Stimulated activated CD8-positive, alpha-beta memory T cell treated with anti-CD3 and anti-CD28 coated beads, Interleukin-7, amount 100 ng/mL, for 48 hours (primary cell): Measurements from ENCODE around the gene EPHA8.
A peak's percentile ranks its signal among the peaks of the same experiment; 100 is the strongest.

Experiments used
- DNase-seq, 2 donors: peaks; one replicate each; pipeline ENCODE4 v3.0.0-alpha.2; 2020; ENCODE audit warnings: low read depth in 1 of 2; ENCODE audit errors: extremely low read depth in 1 of 2

The EPHA8 gene

DNA sequence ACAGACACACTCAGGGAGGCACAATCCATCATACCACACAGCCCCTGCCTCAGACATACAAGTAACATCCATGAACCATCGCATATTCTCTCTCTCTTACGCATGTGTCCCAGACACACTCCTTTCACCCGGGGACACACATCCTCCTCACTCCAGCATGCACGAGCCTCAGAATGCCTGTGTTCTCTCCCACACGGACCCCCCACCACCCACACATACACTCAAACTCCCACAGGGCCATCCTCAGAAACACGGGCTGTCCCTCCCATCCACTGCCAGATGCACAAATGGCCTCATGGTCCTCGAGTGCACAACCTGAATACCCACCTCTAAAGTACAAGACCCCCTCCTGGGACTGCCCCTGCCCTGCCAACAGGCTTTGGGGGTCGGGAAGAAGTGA is 78.0 kb downstream of the EPHA8 start:
- no peak for DNase-seq

DNA sequence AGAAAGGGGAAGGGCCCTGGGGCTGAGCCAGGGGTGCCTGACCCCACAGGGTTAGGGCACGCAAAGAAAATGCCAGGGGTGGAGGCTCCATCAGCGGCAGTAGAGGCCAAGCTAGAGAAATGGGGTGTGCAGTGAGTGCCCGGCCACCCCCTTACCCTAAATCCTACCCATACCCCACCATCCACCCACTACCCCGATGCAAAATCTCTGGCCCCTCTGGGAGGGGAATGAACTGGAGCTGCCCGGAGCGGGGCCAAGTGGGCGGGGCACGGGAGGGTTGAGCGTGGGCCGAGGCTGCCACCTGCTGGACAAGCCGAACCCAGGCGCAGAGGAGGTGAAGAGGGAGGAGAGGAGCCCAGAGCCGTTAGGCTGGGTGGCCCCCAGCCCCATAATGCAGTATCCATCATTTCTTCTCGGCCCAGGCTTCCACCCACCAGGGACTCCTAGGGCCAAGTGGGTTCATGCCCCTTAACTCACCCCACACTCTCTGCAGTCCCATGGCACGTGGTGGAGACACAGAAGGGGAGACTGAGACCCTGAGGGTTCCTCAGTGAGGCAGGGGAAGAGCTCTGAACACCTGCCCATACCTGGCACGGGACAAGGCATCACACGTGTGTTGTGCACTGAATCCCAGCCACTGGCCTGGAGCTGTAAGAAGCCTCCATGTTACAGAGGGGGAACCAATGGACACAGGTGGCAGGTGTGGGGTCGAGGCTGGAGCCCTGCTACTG is 78.8 kb downstream of the EPHA8 start:
- DNase-seq = peak; percentile 44 to 47

DNA sequence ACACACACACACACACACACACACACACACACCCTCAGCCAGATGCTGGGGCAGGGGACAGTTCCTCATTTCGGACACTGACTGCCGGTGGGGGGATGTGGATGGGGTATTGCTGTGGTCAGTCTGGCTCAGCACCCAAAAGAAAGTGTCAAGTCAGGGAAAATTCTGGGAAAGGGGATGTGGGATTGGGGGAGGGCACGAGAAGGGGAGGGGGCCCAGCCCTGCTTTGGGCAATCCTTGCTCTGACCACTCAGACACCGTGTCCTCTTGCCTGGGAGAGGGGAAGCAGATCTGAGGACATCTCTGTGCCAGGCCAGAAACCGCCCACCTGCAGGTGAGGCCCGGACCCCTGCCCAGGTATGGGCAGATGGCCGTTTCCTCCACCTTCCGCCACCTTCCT is 80.1 kb downstream of the EPHA8 start, which contains the start of gene C1QC:
C1QC (plus strand) TSS at position 253 of the 400 bp plus-strand sequence. CDS start 391 bp downstream, outside the sequence.
- DNase-seq = no peak

DNA sequence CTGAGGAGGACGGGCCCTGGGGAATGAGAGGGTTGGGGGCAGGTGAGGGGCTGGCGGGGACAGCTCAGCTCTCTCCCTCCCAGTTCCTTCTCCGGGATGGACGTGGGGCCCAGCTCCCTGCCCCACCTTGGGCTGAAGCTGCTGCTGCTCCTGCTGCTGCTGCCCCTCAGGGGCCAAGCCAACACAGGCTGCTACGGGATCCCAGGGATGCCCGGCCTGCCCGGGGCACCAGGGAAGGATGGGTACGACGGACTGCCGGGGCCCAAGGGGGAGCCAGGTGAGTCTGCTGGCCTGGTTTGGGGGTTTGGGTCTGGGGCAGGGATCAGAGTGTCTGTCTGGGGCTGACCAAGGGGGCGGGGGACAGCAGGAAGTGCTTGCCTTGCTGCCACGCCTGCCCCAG is 80.6 kb downstream of the EPHA8 start:
- DNase-seq = no peak

DNA sequence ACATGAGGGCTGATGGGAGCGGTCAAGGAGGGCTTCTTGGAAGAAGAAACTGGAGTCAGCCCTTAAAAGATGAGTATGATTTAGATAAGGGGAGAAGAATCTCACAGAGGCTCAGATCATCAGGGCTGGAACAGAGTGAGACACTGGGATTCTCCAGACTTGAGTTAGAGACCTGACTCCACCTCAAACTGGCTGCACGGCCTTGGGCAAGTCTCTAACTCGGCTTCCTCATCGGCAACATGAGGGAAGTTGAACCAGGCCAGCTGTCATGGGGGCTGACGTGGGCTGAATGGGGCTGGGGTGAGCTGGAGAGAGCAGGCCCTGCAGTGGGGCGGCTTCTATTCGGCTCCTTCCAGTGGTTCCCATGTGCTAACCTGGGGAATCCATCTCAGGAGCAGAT is 82.6 kb downstream of the EPHA8 start:
- no peak for DNase-seq

DNA sequence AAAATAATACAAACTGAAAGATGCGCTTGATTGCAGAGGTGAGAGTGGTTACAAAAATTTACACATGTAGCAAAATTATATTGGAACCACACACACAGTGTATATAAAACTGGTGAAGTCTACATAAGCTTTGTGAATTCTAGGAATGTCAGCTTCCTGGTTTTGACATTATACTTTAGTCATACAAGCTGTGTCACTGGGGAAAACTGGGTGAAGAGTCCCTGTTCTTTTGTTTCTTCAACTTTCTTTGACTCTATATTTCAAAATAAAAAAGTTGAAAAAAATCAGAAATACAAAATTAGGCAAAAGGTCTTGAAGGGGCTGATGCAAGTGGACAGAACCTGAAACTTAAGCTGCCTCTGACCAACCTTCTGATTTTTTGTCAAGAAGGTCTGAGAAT is 83.1 kb downstream of the EPHA8 start:
- DNase-seq = no peak

DNA sequence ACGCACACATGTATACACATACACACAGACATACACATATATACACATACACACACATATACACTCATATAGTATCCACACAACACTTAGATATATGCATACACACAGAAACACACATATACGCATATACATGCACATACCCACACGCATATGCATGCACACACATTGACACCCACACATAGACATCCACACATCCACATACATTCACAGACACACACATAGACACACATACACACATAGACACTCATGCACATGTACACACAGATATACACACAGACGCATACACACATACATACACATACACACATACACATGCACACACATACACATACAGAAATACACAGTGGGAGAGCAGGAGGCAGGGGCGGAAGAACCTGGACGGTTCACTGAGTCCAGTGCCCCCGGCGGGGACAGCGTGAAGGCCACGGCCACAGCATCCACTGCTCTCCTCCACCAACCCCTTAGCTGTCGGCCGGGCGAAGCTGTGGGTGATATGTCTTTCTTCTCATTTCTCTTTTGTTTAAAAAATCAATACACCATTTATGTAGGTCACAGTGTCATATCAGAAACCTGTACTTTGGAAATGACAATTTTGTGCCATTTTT is 86.9 kb downstream of the EPHA8 start:
- no peak for DNase-seq

DNA sequence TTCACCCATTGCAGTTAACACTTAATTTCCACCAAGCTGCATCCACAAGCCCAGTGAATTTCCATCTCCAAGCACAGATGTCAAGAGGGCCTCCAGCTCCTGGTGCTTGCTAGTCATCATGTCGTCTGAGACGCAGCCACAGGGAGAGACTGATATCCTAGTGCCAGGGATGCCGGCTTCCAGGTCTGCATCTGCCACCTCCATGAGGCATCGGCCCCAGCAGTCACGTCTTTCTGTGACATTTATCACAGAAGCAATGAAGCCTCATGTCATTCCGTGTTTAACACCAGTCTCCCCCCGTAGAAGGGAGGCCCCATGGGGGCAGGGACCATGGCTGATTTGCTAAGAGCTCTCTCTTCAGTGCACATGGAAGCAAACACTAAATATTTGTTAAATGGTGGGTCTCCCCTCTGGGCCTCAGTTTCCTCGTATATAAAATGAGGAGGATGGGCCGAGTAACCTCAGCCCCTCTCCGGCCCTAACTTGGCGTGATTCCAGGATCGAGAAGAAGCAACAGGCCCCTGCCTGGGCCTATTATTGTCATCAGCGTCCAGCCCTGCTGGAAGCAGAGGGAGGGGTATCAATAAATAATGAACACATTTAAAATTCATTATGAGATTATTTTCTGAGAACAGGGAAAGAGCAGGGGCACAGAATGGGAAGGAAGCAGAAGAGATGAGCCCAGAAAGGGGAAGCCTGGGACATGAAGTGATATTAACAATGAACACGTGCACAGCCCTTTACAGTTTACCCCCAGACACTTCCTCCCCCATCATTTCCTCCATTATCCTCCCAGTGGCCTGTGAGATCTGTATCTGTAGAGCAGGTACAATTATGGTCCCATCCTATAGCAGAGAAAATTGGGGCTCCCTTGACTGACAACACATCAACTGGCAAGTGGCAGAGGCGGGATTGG is 88.9 kb downstream of the EPHA8 start:
- DNase-seq = no peak

DNA sequence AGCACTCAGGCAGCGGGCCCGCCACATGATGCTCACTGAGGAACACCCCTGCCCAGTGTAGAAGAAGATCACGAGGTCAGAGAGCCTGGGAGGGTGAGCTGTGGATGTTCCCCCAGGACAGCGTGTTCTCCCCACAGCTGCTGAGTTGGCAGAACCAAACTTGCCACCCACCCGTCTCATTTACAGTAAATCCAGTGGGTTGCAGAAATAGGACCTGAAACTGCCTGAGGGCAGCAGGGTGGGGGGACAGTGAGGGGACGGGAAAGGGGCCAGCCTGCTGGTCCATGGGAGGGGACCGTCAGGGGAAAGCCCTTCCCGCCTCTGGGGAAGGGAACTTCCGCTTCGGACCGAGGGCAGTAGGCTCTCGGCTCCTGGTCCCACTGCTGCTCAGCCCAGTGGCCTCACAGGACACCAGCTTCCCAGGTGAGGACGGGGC is 89.6 kb downstream of the EPHA8 start, which contains the start of gene C1QB:
C1QB (plus strand) TSS at position 356 of the 436 bp plus-strand sequence. CDS start 6,227 bp downstream, outside the sequence.
- DNase-seq = no peak
